Upper lobe of left lung (tissue), 6 donors: ENCODE measurements around the gene KMT2B. TPM values are rescaled to one million over a fixed set of nuclear protein-coding genes. Genes with fewer than 3 reads are reported as not detected.

Experiments used
- ATAC-seq, 2 donors: fragments of 200-7000 bp; cut with Tn5 transposase; one replicate each; pipeline ENCODE4 v1.9.1; 2022; ENCODE audit warnings: mild to moderate bottlenecking in 2 of 2, moderate library complexity in 2 of 2; ENCODE audit not compliant: low FRiP score in 2 of 2
- DNase-seq, 2 donors: peaks; one replicate each; pipeline ENCODE4 v3.0.0-alpha.2; 2019 to 2020
- H3K27ac ChIP-seq, 4 donors: fragments of 200-600 bp; sonication (generic); one replicate each; pipeline ENCODE4 v1.5.1; 2016 to 2019
- H3K27me3 ChIP-seq, 4 donors: fragments of 200-600 bp; sonication (generic); one replicate each; pipeline ENCODE4 v1.5.1; 2017 to 2019
- H3K36me3 ChIP-seq, 4 donors: fragments of 200-600 bp; sonication (generic); one replicate each; pipeline ENCODE4 v1.5.1; 2016 to 2019
- H3K4me1 ChIP-seq, 4 donors: fragments of 200-600 bp; sonication (generic); one replicate each; pipeline ENCODE4 v1.5.1; 2018 to 2019
- H3K4me3 ChIP-seq, 4 donors: fragments of 200-600 bp; sonication (generic); one replicate each; pipeline ENCODE4 v1.5.1; 2017 to 2019; ENCODE audit warnings: mild to moderate bottlenecking in 2 of 4, moderate library complexity in 1 of 4
- H3K9me3 ChIP-seq, 4 donors: fragments of 200-600 bp; sonication (generic); one replicate each; pipeline ENCODE4 v1.5.1; 2018 to 2019
- CTCF ChIP-seq, 6 experiments: fragments of 450-650 bp in 4 of 6; fragments of 200-600 bp in 2 of 6; sonication (generic) in 2 of 6; IDR thresholded peaks; one replicate each; pipeline ENCODE4 v1.5.1; 2016 to 2019; ENCODE audit warnings: antibody characterized with exemption in 6 of 6
- EP300 ChIP-seq, 4 donors: sonication (generic); formaldehyde crosslinking; IDR thresholded peaks; one replicate each; pipeline ENCODE4 v1.5.1; 2017; ENCODE audit warnings: antibody characterized with exemption in 4 of 4, control low read depth in 2 of 4
- POLR2A ChIP-seq, 4 donors: fragments of 450-650 bp; IDR thresholded peaks; one replicate each; pipeline ENCODE4 v1.5.1; 2016 to 2017; ENCODE audit warnings: antibody characterized with exemption in 4 of 4, mild to moderate bottlenecking in 2 of 4
- POLR2AphosphoS5 ChIP-seq, 2 donors: sonication (generic); formaldehyde crosslinking; IDR thresholded peaks; one replicate each; pipeline ENCODE4 v1.5.1; 2017; ENCODE audit warnings: antibody characterized with exemption in 2 of 2
- WGBS, 2 donors: methylation state at CpG; one replicate each; pipeline ENCODE4 v1.1.5; 2017 to 2018; 5-methylcytosine and 5-hydroxymethylcytosine counted together
- total RNA-seq, 6 donors: library from RNA; depleted of rRNA in 4 of 6; stranded (reverse); fragments of >200 nt in 4 of 6; gene quantifications; one replicate each; pipeline versions ENCODE4 v1.1.0 to v1.2.1, GENCODE V29; 2016 to 2021
- donor health status: DM: no; HTN: no; CAD: no; lungs with moderate emphysema.
- donor health status: DM: no; HTN: yes; CAD: no; lungs with severe emphysema.

The KMT2B gene
- total RNA-seq, 6 donors from 2014 or later, result 23.3 to 70.2 (median 37.3) TPM

GRCh38 chr19:35752746-35753350, 35.0 kb downstream of the KMT2B start:
- peaks cover 0 to 3% (median 1%) of the 10 kb centered on the region in 4 donors for H3K27me3 ChIP-seq
- 95 to 97% methylated on average over 9 to 18 of the region's 20 CpGs for WGBS, 2 donors
- no peak overlapping the region for H3K27ac ChIP-seq
- no peaks in the 10 kb centered on the region for H3K9me3 ChIP-seq
- no peak for ATAC-seq
- peaks cover 35 to 48% (median 42%) of the 10 kb centered on the region in 4 donors for H3K4me1 ChIP-seq
- H3K36me3 ChIP-seq, result peaks cover 15 to 34% (median 29%) of the 10 kb centered on the region in 4 donors
- TF ChIP-seq POLR2A (IDR thresholded peaks at IDR 0.05), result no peak
- TF ChIP-seq EP300 (IDR thresholded peaks at IDR 0.05), result no peak
- no peak for TF ChIP-seq POLR2AphosphoS5 (IDR thresholded peaks at IDR 0.05)
- no peak for TF ChIP-seq CTCF (IDR thresholded peaks at IDR 0.05)
- peak in 1 of 2 donors; percentile 68 for DNase-seq
- no peak overlapping the region for H3K4me3 ChIP-seq

GRCh38 chr19:35753634-35754369, 36.0 kb downstream of the KMT2B start:
- WGBS, 2 donors, result 93 to 95% methylated on average over 8 to 20 of the region's 20 CpGs
- DNase-seq (peak in 1 of 2 donors; percentile 65), ATAC-seq (no peak)
- no peak overlapping the region for H3K4me3 ChIP-seq
- H3K36me3 ChIP-seq, result peaks cover 15 to 34% (median 29%) of the 10 kb centered on the region in 4 donors
- no peak for TF ChIP-seq POLR2A (IDR thresholded peaks at IDR 0.05)
- no peak for TF ChIP-seq POLR2AphosphoS5 (IDR thresholded peaks at IDR 0.05)
- TF ChIP-seq EP300 (IDR thresholded peaks at IDR 0.05), result no peak
- no peak for TF ChIP-seq CTCF (IDR thresholded peaks at IDR 0.05)
- H3K27me3 ChIP-seq, result peaks cover 0 to 3% (median 1%) of the 10 kb centered on the region in 4 donors
- peak overlapping the region in 2 of 4 donors; percentile 92 to 93 for H3K27ac ChIP-seq
- H3K4me1 ChIP-seq, result peaks cover 35 to 50% (median 41%) of the 10 kb centered on the region in 4 donors
- no peaks in the 10 kb centered on the region for H3K9me3 ChIP-seq

GRCh38 chr19:35754370-35755130, 36.7 kb downstream of the KMT2B start:
- Histone ChIP-seq H3K4me1 (peaks cover 36 to 47% (median 39%) of the 10 kb centered on the region in 4 donors), H3K27me3 (peaks cover 0 to 3% (median 1%) of the 10 kb centered on the region in 4 donors), H3K4me3 (no peak overlapping the region), H3K27ac (peak overlapping the region; percentile 86 to 98 (median 92)), H3K36me3 (peaks cover 15 to 34% (median 29%) of the 10 kb centered on the region in 4 donors), H3K9me3 (no peaks in the 10 kb centered on the region)
- TF ChIP-seq POLR2AphosphoS5 (IDR thresholded peaks at IDR 0.05), result no peak
- no peak for TF ChIP-seq EP300 (IDR thresholded peaks at IDR 0.05)
- no peak for TF ChIP-seq CTCF (IDR thresholded peaks at IDR 0.05)
- no peak for TF ChIP-seq POLR2A (IDR thresholded peaks at IDR 0.05)
- ATAC-seq, result no peak
- WGBS, 2 donors, result 82 to 85% methylated on average over 13 of the region's 13 CpGs
- DNase-seq, result no peak

GRCh38 chr19:35755131-35755549, 37.3 kb downstream of the KMT2B start:
- ATAC-seq, result no peak
- TF ChIP-seq POLR2A (IDR thresholded peaks at IDR 0.05) (no peak), EP300 (IDR thresholded peaks at IDR 0.05) (no peak), CTCF (IDR thresholded peaks at IDR 0.05) (no peak), POLR2AphosphoS5 (IDR thresholded peaks at IDR 0.05) (no peak)
- no peaks in the 10 kb centered on the region for H3K9me3 ChIP-seq
- H3K27me3 ChIP-seq, result peaks cover 0 to 3% (median 1%) of the 10 kb centered on the region in 4 donors
- peaks cover 15 to 34% (median 29%) of the 10 kb centered on the region in 4 donors for H3K36me3 ChIP-seq
- H3K27ac ChIP-seq, result peak overlapping the region; percentile 86 to 98 (median 92)
- peak overlapping the region in 3 of 4 donors; percentile 25 to 99 (median 45) for H3K4me3 ChIP-seq
- WGBS, 2 donors, result 58 to 62% methylated on average over 17 of the region's 17 CpGs
- peaks cover 32 to 46% (median 35%) of the 10 kb centered on the region in 4 donors for H3K4me1 ChIP-seq
- DNase-seq, result no peak
